Osteocyte (in vitro differentiated cells): ENCODE data around the gene SKAP1. TPM values are rescaled to one million over a fixed set of nuclear protein-coding genes. Genes with fewer than 3 reads are reported as not detected.

Experiments
- DNase-seq: peaks from one replicate; pipeline ENCODE4 v3.0.0; 2021; ENCODE audit warnings: mixed read lengths; ENCODE audit not compliant: unreplicated experiment; ENCODE audit errors: extremely low spot score
- H3K27ac Mint-ChIP-seq: one replicate; pipeline ENCODE4 v1.8.0; 2021; ENCODE audit warnings: mild to moderate bottlenecking, mixed read lengths; ENCODE audit not compliant: unreplicated experiment
- H3K27me3 Mint-ChIP-seq: one replicate; pipeline ENCODE4 v1.8.0; 2021; ENCODE audit warnings: mixed read lengths; ENCODE audit not compliant: unreplicated experiment
- H3K36me3 Mint-ChIP-seq: one replicate; pipeline ENCODE4 v1.8.0; 2021; ENCODE audit warnings: mixed read lengths; ENCODE audit not compliant: unreplicated experiment
- H3K4me1 Mint-ChIP-seq: one replicate; pipeline ENCODE4 v1.8.0; 2021; ENCODE audit warnings: mixed read lengths; ENCODE audit not compliant: unreplicated experiment
- H3K4me3 Mint-ChIP-seq: one replicate; pipeline ENCODE4 v1.8.0; 2021; ENCODE audit warnings: mild to moderate bottlenecking, moderate library complexity, mixed read lengths; ENCODE audit not compliant: unreplicated experiment
- H3K9me3 Mint-ChIP-seq: one replicate; pipeline ENCODE4 v1.8.0; 2021; ENCODE audit warnings: mixed read lengths; ENCODE audit not compliant: unreplicated experiment
- total RNA-seq: library from RNA; stranded (reverse); gene quantifications from 2 replicates; pipeline ENCODE4 v1.2.1, GENCODE V29; 2021
- TF ChIP-seq, protein P1 (sequence below): fragments of 200-600 bp; sonication (generic); IDR thresholded peaks from 2 replicates; pipeline ENCODE4 v1.5.0; 2021; ENCODE audit warnings: antibody characterized with exemption, mild to moderate bottlenecking, moderate library complexity

The SKAP1 gene
- total RNA-seq, 1 donor from 2014 or later = not detected

GRCh38 chr17:48261297-48261880, 168.6 kb downstream of the SKAP1 start:
- TF ChIP-seq, protein P1, sequence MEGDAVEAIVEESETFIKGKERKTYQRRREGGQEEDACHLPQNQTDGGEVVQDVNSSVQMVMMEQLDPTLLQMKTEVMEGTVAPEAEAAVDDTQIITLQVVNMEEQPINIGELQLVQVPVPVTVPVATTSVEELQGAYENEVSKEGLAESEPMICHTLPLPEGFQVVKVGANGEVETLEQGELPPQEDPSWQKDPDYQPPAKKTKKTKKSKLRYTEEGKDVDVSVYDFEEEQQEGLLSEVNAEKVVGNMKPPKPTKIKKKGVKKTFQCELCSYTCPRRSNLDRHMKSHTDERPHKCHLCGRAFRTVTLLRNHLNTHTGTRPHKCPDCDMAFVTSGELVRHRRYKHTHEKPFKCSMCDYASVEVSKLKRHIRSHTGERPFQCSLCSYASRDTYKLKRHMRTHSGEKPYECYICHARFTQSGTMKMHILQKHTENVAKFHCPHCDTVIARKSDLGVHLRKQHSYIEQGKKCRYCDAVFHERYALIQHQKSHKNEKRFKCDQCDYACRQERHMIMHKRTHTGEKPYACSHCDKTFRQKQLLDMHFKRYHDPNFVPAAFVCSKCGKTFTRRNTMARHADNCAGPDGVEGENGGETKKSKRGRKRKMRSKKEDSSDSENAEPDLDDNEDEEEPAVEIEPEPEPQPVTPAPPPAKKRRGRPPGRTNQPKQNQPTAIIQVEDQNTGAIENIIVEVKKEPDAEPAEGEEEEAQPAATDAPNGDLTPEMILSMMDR = peak; percentile 32
- Mint-ChIP-seq H3K27ac (no peak overlapping the region), H3K9me3 (no peaks in the 10 kb centered on the region), H3K36me3 (no peaks in the 10 kb centered on the region), H3K27me3 (peaks cover 79% of the 10 kb centered on the region), H3K4me1 (no peaks in the 10 kb centered on the region), H3K4me3 (no peak overlapping the region)
- DNase-seq = no peak

DNA sequence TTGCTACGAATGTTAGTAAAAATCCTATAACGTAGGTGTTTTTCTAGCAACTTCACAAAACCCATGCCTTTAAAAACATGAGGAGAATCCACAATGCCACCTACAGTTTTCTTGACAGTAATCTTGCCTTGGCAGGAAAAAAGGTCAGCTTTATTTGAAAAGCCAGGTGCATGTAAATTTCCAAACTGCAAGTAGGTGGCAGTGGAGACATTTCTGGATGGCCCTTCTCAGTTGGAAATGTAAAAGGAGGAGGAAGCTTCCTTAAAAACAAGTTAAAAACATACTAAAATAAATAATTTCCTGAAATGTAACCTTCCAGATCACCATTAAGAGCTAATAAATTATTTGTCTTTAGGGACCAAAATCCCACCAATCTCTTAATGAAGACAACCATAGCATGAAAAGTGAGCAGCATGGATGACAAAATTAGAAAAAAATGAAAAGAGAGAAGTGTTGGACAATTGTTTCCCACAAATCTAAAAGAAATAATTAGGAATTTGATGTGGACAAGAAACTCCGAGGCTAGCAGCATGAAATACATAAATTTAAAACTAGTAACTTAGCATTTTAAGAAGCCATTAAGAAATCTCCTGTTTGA, 170.2 kb downstream of the SKAP1 start:
- Mint-ChIP-seq H3K27me3 (peaks cover 77% of the 10 kb centered on the region), H3K4me3 (no peak overlapping the region), H3K9me3 (no peaks in the 10 kb centered on the region), H3K36me3 (no peaks in the 10 kb centered on the region), H3K27ac (no peak overlapping the region), H3K4me1 (no peaks in the 10 kb centered on the region)
- TF ChIP-seq, protein P1 = peak; percentile 51
- DNase-seq = no peak

DNA sequence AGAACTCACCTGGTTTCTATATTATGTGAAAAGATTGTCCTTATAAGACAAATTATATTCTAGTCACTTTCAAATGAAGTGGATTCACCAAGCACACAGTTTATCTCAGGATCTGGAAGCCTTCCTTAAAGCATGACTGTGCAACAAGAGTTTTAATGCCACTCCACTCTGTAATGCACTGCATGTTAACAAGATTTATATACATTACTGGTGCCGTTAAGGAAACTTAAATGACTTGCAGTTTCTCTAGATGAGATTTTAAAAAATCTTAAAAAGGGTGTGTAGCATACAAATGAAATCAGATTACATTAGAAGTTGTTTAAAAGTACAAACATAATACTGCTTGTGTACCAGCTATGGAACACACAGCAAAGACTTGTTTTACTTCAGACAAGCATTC, 171.7 kb downstream of the SKAP1 start:
- Mint-ChIP-seq H3K9me3 (no peaks in the 10 kb centered on the region), H3K36me3 (no peaks in the 10 kb centered on the region), H3K27ac (no peak overlapping the region), H3K27me3 (peaks cover 80% of the 10 kb centered on the region), H3K4me1 (no peaks in the 10 kb centered on the region), H3K4me3 (no peak overlapping the region)
- TF ChIP-seq, protein P1 = no peak
- no peak for DNase-seq

GRCh38 chr17:48255759-48256158, 174.3 kb downstream of the SKAP1 start:
- Mint-ChIP-seq H3K27ac (no peak overlapping the region), H3K9me3 (no peaks in the 10 kb centered on the region), H3K4me1 (no peaks in the 10 kb centered on the region), H3K27me3 (peaks cover 90% of the 10 kb centered on the region), H3K4me3 (no peak overlapping the region), H3K36me3 (no peaks in the 10 kb centered on the region)
- DNase-seq = no peak
- TF ChIP-seq, protein P1 = no peak

DNA sequence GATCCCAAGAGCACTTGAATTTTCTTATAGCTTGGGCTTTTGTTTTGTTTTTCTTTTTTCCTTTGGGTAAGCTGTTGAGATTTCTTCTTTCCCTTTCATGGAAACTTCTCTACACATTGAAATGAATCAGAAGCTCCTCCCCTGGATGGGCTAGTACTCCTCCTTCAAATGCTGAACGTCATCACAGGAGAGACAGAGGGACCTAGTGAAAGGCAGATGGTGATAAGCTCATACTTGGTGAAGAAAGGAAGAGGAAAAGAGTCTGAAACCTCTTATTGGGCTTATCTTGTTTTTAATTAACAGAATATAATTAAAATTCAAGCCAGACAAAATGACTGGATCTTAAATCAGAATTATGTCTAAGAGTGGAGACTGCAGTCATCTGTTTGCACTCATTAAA, 175.1 kb downstream of the SKAP1 start:
- no peak overlapping the region for H3K27ac Mint-ChIP-seq
- H3K36me3 Mint-ChIP-seq = no peaks in the 10 kb centered on the region
- TF ChIP-seq, protein P1 = no peak
- peaks cover 81% of the 10 kb centered on the region for H3K27me3 Mint-ChIP-seq
- H3K9me3 Mint-ChIP-seq = no peaks in the 10 kb centered on the region
- DNase-seq = no peak
- no peak overlapping the region for H3K4me3 Mint-ChIP-seq
- no peaks in the 10 kb centered on the region for H3K4me1 Mint-ChIP-seq
